ENCODE data around the gene MKNK2. TPM values are rescaled to one million over a fixed set of nuclear protein-coding genes. Genes with fewer than 3 reads are reported as not detected.
A peak's percentile ranks its signal among the peaks of the same experiment; 100 is the strongest.

Gene MKNK2
- polyA plus RNA-seq, 3 donors, result 16.9 to 333 (median 21.8) TPM

DNA sequence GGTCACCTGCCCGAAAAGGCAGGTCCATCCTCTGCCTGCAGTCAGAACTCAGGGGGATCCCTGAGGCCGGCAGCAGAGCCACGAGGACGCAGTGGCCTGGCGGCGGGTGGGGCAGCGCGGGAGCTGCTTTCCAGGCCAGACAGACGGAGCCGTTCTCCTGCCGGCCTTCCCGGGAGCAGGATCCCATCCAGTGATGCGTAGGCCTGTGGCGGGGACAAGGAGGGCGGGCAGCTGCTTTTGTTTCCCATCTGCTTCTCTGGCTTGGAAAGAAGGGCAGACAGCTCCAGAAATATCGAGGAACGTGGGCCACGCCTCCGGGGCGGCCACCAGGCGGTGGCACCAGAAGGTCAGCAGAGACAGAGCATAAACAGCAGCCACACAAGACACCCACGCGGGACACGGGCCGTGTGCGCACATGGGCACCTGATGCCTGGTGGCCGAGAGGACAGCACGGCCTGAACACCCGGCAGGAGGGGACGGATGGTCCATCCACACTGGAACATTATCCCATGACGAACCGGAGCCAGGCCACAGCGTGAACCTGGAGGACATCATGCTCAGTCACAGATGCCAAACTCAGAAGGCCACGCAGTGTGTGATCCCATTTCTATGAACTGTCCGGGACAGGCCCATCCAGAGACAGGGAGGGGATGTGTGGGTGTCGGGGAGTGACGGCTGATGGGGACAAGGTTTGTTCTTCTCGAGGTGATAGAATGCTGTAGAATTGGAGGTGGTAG is 13.9 kb upstream of the MKNK2 start:
- Histone ChIP-seq H3K9ac (ENCODE audit: insufficient read depth, low read length, poor library complexity, severe bottlenecking) (no peak overlapping the region), H3K79me2 (ENCODE audit: insufficient read depth, low read length) (peaks cover 3% of the 10 kb centered on the region), H4K20me1 (ENCODE audit: insufficient read depth, low read length) (peaks cover 13% of the 10 kb centered on the region), H3K4me2 (replicated peaks; ENCODE audit: extremely low read depth, low read length, poor library complexity, severe bottlenecking) (no peak overlapping the region), H3K27me3 (ENCODE audit: control insufficient read depth in 2 of 2, insufficient read depth in 2 of 2, low read length in 2 of 2) (no peaks in the 10 kb centered on the region), H2AFZ (ENCODE audit: insufficient read depth, low read depth, low read length, poor library complexity, severe bottlenecking) (no peak overlapping the region), H3K27ac (ENCODE audit: low read depth in 1 of 2, low read length in 2 of 2) (no peak overlapping the region), H3K4me1 (ENCODE audit: control insufficient read depth in 1 of 2, insufficient read depth in 2 of 2, low read length in 2 of 2) (peaks cover 29 to 32% of the 10 kb centered on the region in 2 donors), H3K4me3 (replicated peaks in 1 of 3; ENCODE audit: low read depth in 2 of 3, low read length in 3 of 3) (no peak overlapping the region), H3K36me3 (replicated peaks in 1 of 2; ENCODE audit: control insufficient read depth in 1 of 2, insufficient read depth in 2 of 2, low read length in 2 of 2) (no peaks in the 10 kb centered on the region), H3K9me3 (replicated peaks in 1 of 2; ENCODE audit: control insufficient read depth in 1 of 2, insufficient read depth in 1 of 2, low read length in 2 of 2) (no peaks in the 10 kb centered on the region)
- Mint-ChIP-seq H3K9me3 (no peaks in the 10 kb centered on the region), H3K36me3 (no peaks in the 10 kb centered on the region), H3K4me3 (no peak overlapping the region), H3K4me1 (peaks cover 29% of the 10 kb centered on the region), H3K27ac (peak overlapping the region in 3 of 7 donors; percentile 13 to 73 (median 66)), H3K27me3 (ENCODE audit: low read depth in 3 of 3) (peaks cover 0 to 1% (median 0%) of the 10 kb centered on the region in 3 donors)
- WGBS (ENCODE audit: insufficient coverage), result 93% methylated on average over 38 of the region's 38 CpGs
- DNase-seq, result no peak
- TF ChIP-seq, protein P1, sequence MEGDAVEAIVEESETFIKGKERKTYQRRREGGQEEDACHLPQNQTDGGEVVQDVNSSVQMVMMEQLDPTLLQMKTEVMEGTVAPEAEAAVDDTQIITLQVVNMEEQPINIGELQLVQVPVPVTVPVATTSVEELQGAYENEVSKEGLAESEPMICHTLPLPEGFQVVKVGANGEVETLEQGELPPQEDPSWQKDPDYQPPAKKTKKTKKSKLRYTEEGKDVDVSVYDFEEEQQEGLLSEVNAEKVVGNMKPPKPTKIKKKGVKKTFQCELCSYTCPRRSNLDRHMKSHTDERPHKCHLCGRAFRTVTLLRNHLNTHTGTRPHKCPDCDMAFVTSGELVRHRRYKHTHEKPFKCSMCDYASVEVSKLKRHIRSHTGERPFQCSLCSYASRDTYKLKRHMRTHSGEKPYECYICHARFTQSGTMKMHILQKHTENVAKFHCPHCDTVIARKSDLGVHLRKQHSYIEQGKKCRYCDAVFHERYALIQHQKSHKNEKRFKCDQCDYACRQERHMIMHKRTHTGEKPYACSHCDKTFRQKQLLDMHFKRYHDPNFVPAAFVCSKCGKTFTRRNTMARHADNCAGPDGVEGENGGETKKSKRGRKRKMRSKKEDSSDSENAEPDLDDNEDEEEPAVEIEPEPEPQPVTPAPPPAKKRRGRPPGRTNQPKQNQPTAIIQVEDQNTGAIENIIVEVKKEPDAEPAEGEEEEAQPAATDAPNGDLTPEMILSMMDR (IDR thresholded peaks at IDR 0.05), result no peak
- intact Hi-C loops (cut with micrococcal nuclease), result loop anchor here in 1 of 2 donors (5.0 kb wide), 3 partner anchors 32 to 48 kb away; partner anchors contain the start of genes BTBD2, IZUMO4 and MOB3A

DNA sequence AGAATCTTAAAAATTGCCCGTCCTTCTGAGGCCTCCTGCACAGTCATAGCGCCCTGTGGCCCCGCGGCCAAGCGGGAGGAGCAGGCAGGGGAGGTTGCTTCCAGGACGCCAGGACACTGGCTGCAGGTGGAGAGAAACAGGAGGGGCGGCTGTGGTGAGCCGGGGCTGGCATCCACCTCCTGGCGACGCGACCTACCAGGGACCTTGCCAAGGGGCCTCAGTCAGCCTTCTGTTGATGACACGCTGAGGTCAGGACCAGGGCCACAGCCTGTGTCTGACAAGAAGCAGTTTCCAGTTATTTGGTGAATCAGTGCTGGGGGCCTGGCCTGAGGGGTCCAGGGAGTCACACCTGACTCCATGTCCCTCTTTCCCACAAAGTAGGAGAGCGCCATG is 13.3 kb upstream of the MKNK2 start:
- Histone ChIP-seq H3K4me2 (replicated peaks; ENCODE audit: extremely low read depth, low read length, poor library complexity, severe bottlenecking) (no peak overlapping the region), H3K9ac (ENCODE audit: insufficient read depth, low read length, poor library complexity, severe bottlenecking) (no peak overlapping the region), H3K4me1 (ENCODE audit: control insufficient read depth in 1 of 2, insufficient read depth in 2 of 2, low read length in 2 of 2) (peaks cover 29 to 32% of the 10 kb centered on the region in 2 donors), H3K9me3 (replicated peaks in 1 of 2; ENCODE audit: control insufficient read depth in 1 of 2, insufficient read depth in 1 of 2, low read length in 2 of 2) (no peaks in the 10 kb centered on the region), H3K4me3 (replicated peaks in 1 of 3; ENCODE audit: low read depth in 2 of 3, low read length in 3 of 3) (no peak overlapping the region), H3K79me2 (ENCODE audit: insufficient read depth, low read length) (no peaks in the 10 kb centered on the region), H3K27ac (ENCODE audit: low read depth in 1 of 2, low read length in 2 of 2) (no peak overlapping the region), H3K27me3 (ENCODE audit: control insufficient read depth in 2 of 2, insufficient read depth in 2 of 2, low read length in 2 of 2) (no peaks in the 10 kb centered on the region), H2AFZ (ENCODE audit: insufficient read depth, low read depth, low read length, poor library complexity, severe bottlenecking) (no peak overlapping the region), H4K20me1 (ENCODE audit: insufficient read depth, low read length) (peaks cover 7% of the 10 kb centered on the region), H3K36me3 (replicated peaks in 1 of 2; ENCODE audit: control insufficient read depth in 1 of 2, insufficient read depth in 2 of 2, low read length in 2 of 2) (no peaks in the 10 kb centered on the region)
- peaks cover 0 to 1% (median 0%) of the 10 kb centered on the region in 3 donors for H3K27me3 Mint-ChIP-seq (ENCODE audit: low read depth in 3 of 3)
- WGBS (ENCODE audit: insufficient coverage), result 93% methylated on average over 12 of the region's 13 CpGs
- TF ChIP-seq, protein P1 (IDR thresholded peaks at IDR 0.05), result no peak
- intact Hi-C loops (cut with micrococcal nuclease), result loop anchor here in 1 of 2 donors (5.0 kb wide), 1 partner anchor 33 kb away; the partner anchor contains the start of genes IZUMO4 and MOB3A
- H3K9me3 Mint-ChIP-seq, result no peaks in the 10 kb centered on the region
- no peak overlapping the region for H3K27ac Mint-ChIP-seq
- no peak overlapping the region for H3K4me3 Mint-ChIP-seq
- no peak for DNase-seq
- H3K4me1 Mint-ChIP-seq, result peaks cover 25% of the 10 kb centered on the region
- no peaks in the 10 kb centered on the region for H3K36me3 Mint-ChIP-seq

Measured in CD14-positive monocyte (primary cell).